Astrocyte (in vitro differentiated cells and primary cell): Measurements from ENCODE around the gene AFF4.
"Not testable (repeated sequence)": the region's sequence is repeated elsewhere in the genome, so short reads cannot be mapped to it uniquely, and the experiment has no call there.

Experiments used
- EZH2 ChIP-seq: IDR thresholded peaks from 2 replicates; pipeline ENCODE4 v1.6.1; 2012; ENCODE audit warnings: mild to moderate bottlenecking, low read length, inconsistent platforms; ENCODE audit not compliant: insufficient read depth
- TF ChIP-seq, protein P1 (sequence below): IDR thresholded peaks from 2 replicates; pipeline ENCODE4 v1.5.1; 2011; ENCODE audit warnings: low read depth, mild to moderate bottlenecking, inconsistent platforms, low read length, moderate library complexity; ENCODE audit not compliant: insufficient read depth

DNA sequence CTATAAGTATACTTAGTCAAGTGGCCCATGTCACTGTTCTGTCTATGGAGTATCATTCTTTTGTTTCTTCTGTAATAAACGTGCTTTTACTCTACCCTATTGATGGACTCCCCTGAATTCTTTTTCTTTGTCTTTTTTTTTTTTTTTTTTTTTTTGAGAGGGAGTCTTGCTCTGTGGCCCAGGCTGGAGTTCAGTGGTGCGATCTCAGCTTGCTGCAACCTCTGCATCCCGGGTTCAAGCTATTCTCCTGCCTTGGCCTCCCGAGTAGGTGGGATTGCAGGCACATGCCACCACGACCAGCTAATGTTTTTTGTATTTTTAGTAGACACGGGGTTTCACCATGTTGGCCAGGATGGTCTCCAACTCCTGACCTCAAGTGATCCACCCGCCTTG, 9.0 kb upstream of the AFF4 start:
- TF ChIP-seq, protein P1, sequence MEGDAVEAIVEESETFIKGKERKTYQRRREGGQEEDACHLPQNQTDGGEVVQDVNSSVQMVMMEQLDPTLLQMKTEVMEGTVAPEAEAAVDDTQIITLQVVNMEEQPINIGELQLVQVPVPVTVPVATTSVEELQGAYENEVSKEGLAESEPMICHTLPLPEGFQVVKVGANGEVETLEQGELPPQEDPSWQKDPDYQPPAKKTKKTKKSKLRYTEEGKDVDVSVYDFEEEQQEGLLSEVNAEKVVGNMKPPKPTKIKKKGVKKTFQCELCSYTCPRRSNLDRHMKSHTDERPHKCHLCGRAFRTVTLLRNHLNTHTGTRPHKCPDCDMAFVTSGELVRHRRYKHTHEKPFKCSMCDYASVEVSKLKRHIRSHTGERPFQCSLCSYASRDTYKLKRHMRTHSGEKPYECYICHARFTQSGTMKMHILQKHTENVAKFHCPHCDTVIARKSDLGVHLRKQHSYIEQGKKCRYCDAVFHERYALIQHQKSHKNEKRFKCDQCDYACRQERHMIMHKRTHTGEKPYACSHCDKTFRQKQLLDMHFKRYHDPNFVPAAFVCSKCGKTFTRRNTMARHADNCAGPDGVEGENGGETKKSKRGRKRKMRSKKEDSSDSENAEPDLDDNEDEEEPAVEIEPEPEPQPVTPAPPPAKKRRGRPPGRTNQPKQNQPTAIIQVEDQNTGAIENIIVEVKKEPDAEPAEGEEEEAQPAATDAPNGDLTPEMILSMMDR = not testable (repeated sequence)
- TF ChIP-seq EZH2 = not testable (repeated sequence)
